ENCODE results near the gene GLI2. TPM values are rescaled to one million over a fixed set of nuclear protein-coding genes. Genes with fewer than 3 reads are reported as not detected.
A peak's percentile ranks its signal among the peaks of the same experiment; 100 is the strongest.

The GLI2 gene
- total and polyA plus RNA-seq, 2 of the 8 experiments (the other 6 are each of a cell fraction or from before 2014, with no cell fraction given), result 18.4 to 46.9 TPM

- CTCF ChIA-PET (ENCODE audit: partially characterized antibody), result interaction anchor here (0.7 to 1.7 kb wide), 7 partner anchors 9 to 315 kb away, joined by 3 to 6 read pairs (median 3); no protein-coding TSS in a partner anchor
- no peak overlapping the region for H3K4me2 ChIP-seq (ENCODE audit: insufficient read depth in 1 of 2, low read depth in 2 of 2, low read length in 2 of 2)
- H3K14ac ChIP-seq (ENCODE audit: insufficient read length), result no peak overlapping the region
- TF ChIP-seq SAP30 (IDR thresholded peaks at IDR 0.05; ENCODE audit: insufficient read depth, insufficient replicate concordance, low read length) (no peak), SIN3A (conservative IDR thresholded peaks at IDR 0.05 in 1 of 2, IDR thresholded peaks at IDR 0.05 in 1 of 2; ENCODE audit: low read depth in 1 of 2, low read length in 2 of 2) (no peak), TEAD4 (IDR thresholded peaks at IDR 0.05; ENCODE audit: low read depth, low read length) (no peak), CTBP2 (IDR thresholded peaks at IDR 0.05; ENCODE audit: borderline replicate concordance, insufficient read depth, insufficient read length, low read length) (no peak), CBX5 (IDR thresholded peaks at IDR 0.05; ENCODE audit: low read depth, low read length) (no peak), FOSL1 (IDR thresholded peaks at IDR 0.05; ENCODE audit: insufficient read depth, low read depth, low read length) (no peak), POU5F1 (IDR thresholded peaks at IDR 0.05; ENCODE audit: low read depth, low read length) (no peak)
- 94% methylated on average over 5 of the region's 5 CpGs; no CpG with 5 or more reads in 1 of the 2 experiments for WGBS, 2 experiments (ENCODE audit: extremely low coverage in 1 of 2, insufficient coverage in 1 of 2, insufficient read length in 1 of 2, insufficient replicate concordance in 2 of 2, low coverage in 1 of 2, low lambda C conversion rate in 2 of 2, missing lambda C conversion rate in 1 of 2)
- no peak overlapping the region for H2BK120ac ChIP-seq (replicated peaks; ENCODE audit: low read depth, low read length)
- FAIRE-seq, result no peak
- no peak overlapping the region for H3K4me3 ChIP-seq (ENCODE audit: extremely low read depth in 1 of 4, insufficient read depth in 2 of 4, low read depth in 3 of 4, low read length in 4 of 4)
- no peaks in the 10 kb centered on the region for H3K27me3 ChIP-seq (replicated peaks in 1 of 4; ENCODE audit: control insufficient read depth in 3 of 4, extremely low read depth in 1 of 4, insufficient read depth in 3 of 4, low read length in 3 of 4)
- H3K36me3 ChIP-seq (ENCODE audit: control insufficient read depth in 2 of 4, insufficient read depth in 4 of 4, low read length in 3 of 4), result no peaks in the 10 kb centered on the region
- no peak overlapping the region for H3K56ac ChIP-seq (replicated peaks; ENCODE audit: insufficient read length, low read depth, low read length)
- no peaks in the 10 kb centered on the region for H3K23me2 ChIP-seq (ENCODE audit: low read depth, low read length)
- peaks cover 17 to 100% of the 10 kb centered on the region in 2 experiments for H3K79me2 ChIP-seq (ENCODE audit: control insufficient read depth in 1 of 2, insufficient read depth in 2 of 2, low read length in 2 of 2)
- no peaks in the 10 kb centered on the region for H3K9me3 ChIP-seq (ENCODE audit: insufficient read depth in 2 of 2, low read depth in 1 of 2, low read length in 1 of 2)
- H2AFZ ChIP-seq (ENCODE audit: low read length), result no peak overlapping the region
- no peak overlapping the region for H3K9ac ChIP-seq (replicated peaks in 1 of 4; ENCODE audit: extremely low read depth in 1 of 4, low read depth in 3 of 4, low read length in 3 of 4)
- H3K79me1 ChIP-seq (ENCODE audit: low read depth, low read length), result peaks cover 58% of the 10 kb centered on the region
- peak overlapping the region; percentile 15; the same call in 1 of the 2 replicates for H4K8ac ChIP-seq (ENCODE audit: extremely low read depth, insufficient read depth, low read length)
- H2BK15ac ChIP-seq (ENCODE audit: low read length), result no peak overlapping the region
- peaks cover 27 to 68% (median 50%) of the 10 kb centered on the region in 4 experiments for H3K4me1 ChIP-seq (replicated peaks in 1 of 4; ENCODE audit: control insufficient read depth in 3 of 4, insufficient read depth in 4 of 4, low read length in 3 of 4)
- H2BK20ac ChIP-seq (ENCODE audit: low read length), result no peak overlapping the region
- POLR2A ChIA-PET (ENCODE audit: partially characterized antibody), result interaction anchor here (1.3 to 1.5 kb wide), 4 partner anchors 12 to 31 kb away, joined by 3 to 11 read pairs (median 4); no protein-coding TSS in a partner anchor
- H4K5ac ChIP-seq (ENCODE audit: insufficient read length, low read depth, low read length), result no peak overlapping the region
- DNase-seq (ENCODE audit: low read depth in 1 of 2, low spot score in 2 of 2), result no peak
- H2AK5ac ChIP-seq (ENCODE audit: low read depth, low read length), result no peak overlapping the region
- H4K20me1 ChIP-seq (replicated peaks in 1 of 2; ENCODE audit: control insufficient read depth in 1 of 2, insufficient read depth in 2 of 2, low read length in 2 of 2), result peaks cover 31 to 53% of the 10 kb centered on the region in 2 experiments
- H3K23ac ChIP-seq (ENCODE audit: insufficient read length), result no peak overlapping the region
- H2BK12ac ChIP-seq (ENCODE audit: low read depth, low read length), result no peak overlapping the region
- H2BK5ac ChIP-seq (ENCODE audit: low read depth, low read length), result peak overlapping the region; percentile 10; the same call in 1 of the 2 replicates
- no peak overlapping the region for H3K18ac ChIP-seq (ENCODE audit: extremely low read depth, low read length)
- no peak overlapping the region for H3K4ac ChIP-seq (replicated peaks; ENCODE audit: insufficient read length, low read depth, low read length)
- no peak overlapping the region for H3K27ac ChIP-seq (ENCODE audit: low read depth, low read length)
- H4K91ac ChIP-seq (replicated peaks; ENCODE audit: insufficient read length, low read length), result no peak overlapping the region
These were observed 26.2 kb downstream of the GLI2 start for GRCh38 chr2:120761911-120762310.

Data from H1 (cell line).